Measurements from ENCODE around the gene CDH4. TPM values are rescaled to one million over a fixed set of nuclear protein-coding genes. Genes with fewer than 3 reads are reported as not detected.

CDH4 gene
- total and polyA plus RNA-seq, 2 of the 13 experiments (the other 11 are each of a cell fraction or from before 2014, with no cell fraction given), result not detected

DNA sequence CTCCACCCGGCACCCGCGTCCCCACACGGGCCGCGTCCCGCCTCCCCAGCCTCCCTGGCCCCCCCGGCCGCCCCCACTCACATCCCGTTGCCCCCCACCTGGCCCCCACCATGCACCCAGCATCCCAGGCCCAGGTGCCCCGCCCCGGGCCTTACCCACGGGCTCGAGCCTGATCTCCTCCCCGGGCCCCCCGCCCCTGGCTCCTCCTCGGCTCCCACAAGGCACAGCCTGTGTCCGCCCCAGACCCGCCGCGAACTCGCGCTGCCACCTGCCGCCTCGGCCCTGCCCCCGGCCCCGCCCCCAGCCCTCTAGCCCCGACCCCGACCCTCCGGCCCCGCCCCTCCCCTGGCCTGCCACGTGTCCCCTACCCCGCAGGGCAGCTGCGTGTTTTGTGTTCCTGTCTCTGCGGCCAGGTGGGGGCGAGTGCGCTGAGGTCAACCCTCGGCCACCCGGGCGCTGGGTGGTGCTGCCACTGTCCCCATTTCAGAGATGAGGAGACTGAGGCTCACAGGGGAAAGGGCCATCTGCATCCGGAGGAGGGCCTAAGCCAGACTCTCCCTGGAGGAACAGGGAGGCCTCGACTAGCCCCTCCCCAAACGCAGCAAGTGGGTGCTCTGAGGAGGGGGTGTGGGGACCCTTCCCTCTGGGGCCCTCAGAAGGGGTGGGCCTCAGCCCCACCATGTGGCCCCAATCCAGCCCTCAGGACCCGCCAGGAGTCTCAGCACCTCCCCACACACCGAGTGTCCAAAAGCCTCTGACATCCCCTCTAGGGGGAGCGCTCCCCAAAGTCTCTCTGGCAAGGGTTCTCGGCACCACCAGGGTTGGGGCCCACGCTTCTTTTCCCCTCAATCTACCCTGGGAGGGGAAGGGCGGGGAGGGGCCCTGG is 713.8 kb downstream of the CDH4 start (continued):
- TF ChIP-seq ZNF232 (CRISPR knock-in tag; IDR thresholded peaks at IDR 0.05; ENCODE audit: borderline replicate concordance) (no peak), ZC3H4 (CRISPR knock-in tag; IDR thresholded peaks at IDR 0.05; ENCODE audit: borderline replicate concordance) (no peak), ZNF331 (CRISPR knock-in tag; IDR thresholded peaks at IDR 0.05) (0 out of 2 replicates have a peak, but pooled peaks have one; percentile 26), NRL (CRISPR knock-in tag; IDR thresholded peaks at IDR 0.05; ENCODE audit: borderline replicate concordance) (peak; percentile 41; the same call in 1 of the 2 replicates), AGO1 (IDR thresholded peaks at IDR 0.05; ENCODE audit: low read depth, low read length, poor library complexity, severe bottlenecking) (no peak), MEIS1 (CRISPR knock-in tag; IDR thresholded peaks at IDR 0.05; ENCODE audit: borderline replicate concordance) (no peak), ETV5 (CRISPR knock-in tag; IDR thresholded peaks at IDR 0.05; ENCODE audit: borderline replicate concordance) (no peak), NFYB (CRISPR knock-in tag; IDR thresholded peaks at IDR 0.05) (no peak), BRCA1 (CRISPR knock-in tag; IDR thresholded peaks at IDR 0.05) (no peak), KDM2A (CRISPR knock-in tag; IDR thresholded peaks at IDR 0.05; ENCODE audit: borderline replicate concordance, low read depth) (no peak), CENPT (CRISPR knock-in tag; IDR thresholded peaks at IDR 0.05; ENCODE audit: low read depth) (no peak), ZNF607 (CRISPR knock-in tag; IDR thresholded peaks at IDR 0.05; ENCODE audit: borderline replicate concordance) (0 out of 2 replicates have a peak, but pooled peaks have one; percentile 59), PPARG (CRISPR knock-in tag; conservative IDR thresholded peaks at IDR 0.05) (no peak), REXO4 (CRISPR knock-in tag; IDR thresholded peaks at IDR 0.05; ENCODE audit: borderline replicate concordance) (no peak), ZNF136 (CRISPR knock-in tag; IDR thresholded peaks at IDR 0.05; ENCODE audit: low read depth) (no peak), RFX1 (IDR thresholded peaks at IDR 0.05) (no peak), DPF2 (CRISPR knock-in tag; IDR thresholded peaks at IDR 0.05; ENCODE audit: borderline replicate concordance, low read depth) (no peak)
- TF ChIP-seq, protein P1, sequence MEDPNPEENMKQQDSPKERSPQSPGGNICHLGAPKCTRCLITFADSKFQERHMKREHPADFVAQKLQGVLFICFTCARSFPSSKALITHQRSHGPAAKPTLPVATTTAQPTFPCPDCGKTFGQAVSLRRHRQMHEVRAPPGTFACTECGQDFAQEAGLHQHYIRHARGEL (CRISPR knock-in tag; IDR thresholded peaks at IDR 0.05), result no peak
- TF ChIP-seq, protein P2, sequence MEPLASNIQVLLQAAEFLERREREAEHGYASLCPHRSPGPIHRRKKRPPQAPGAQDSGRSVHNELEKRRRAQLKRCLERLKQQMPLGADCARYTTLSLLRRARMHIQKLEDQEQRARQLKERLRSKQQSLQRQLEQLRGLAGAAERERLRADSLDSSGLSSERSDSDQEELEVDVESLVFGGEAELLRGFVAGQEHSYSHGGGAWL (CRISPR knock-in tag; IDR thresholded peaks at IDR 0.05), result no peak
- TF ChIP-seq, protein P3, sequence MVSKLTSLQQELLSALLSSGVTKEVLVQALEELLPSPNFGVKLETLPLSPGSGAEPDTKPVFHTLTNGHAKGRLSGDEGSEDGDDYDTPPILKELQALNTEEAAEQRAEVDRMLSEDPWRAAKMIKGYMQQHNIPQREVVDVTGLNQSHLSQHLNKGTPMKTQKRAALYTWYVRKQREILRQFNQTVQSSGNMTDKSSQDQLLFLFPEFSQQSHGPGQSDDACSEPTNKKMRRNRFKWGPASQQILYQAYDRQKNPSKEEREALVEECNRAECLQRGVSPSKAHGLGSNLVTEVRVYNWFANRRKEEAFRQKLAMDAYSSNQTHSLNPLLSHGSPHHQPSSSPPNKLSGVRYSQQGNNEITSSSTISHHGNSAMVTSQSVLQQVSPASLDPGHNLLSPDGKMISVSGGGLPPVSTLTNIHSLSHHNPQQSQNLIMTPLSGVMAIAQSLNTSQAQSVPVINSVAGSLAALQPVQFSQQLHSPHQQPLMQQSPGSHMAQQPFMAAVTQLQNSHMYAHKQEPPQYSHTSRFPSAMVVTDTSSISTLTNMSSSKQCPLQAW (CRISPR knock-in tag; IDR thresholded peaks at IDR 0.05), result peak; percentile 46
- TF ChIP-seq, protein P4, sequence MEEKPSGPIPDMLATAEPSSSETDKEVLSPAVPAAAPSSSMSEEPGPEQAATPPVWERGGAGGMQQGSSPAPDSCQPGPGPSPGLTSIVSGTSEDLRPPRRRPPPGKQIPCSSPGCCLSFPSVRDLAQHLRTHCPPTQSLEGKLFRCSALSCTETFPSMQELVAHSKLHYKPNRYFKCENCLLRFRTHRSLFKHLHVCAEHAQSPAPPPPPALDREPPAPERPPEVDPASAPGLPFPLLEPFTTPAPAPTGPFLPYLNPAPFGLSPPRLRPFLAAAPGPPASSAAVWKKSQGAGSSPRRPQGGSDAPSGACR (CRISPR knock-in tag; IDR thresholded peaks at IDR 0.05), result no peak
- TF ChIP-seq, protein P5, sequence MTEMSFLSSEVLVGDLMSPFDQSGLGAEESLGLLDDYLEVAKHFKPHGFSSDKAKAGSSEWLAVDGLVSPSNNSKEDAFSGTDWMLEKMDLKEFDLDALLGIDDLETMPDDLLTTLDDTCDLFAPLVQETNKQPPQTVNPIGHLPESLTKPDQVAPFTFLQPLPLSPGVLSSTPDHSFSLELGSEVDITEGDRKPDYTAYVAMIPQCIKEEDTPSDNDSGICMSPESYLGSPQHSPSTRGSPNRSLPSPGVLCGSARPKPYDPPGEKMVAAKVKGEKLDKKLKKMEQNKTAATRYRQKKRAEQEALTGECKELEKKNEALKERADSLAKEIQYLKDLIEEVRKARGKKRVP (CRISPR knock-in tag; IDR thresholded peaks at IDR 0.05), result no peak

Measured in HepG2 (cell line).